Occipital lobe (tissue), 2 donors: ENCODE measurements around the gene HOXB8. TPM values are rescaled to one million over a fixed set of nuclear protein-coding genes. Genes with fewer than 3 reads are reported as not detected.

Experiments used
- DNase-seq: peaks from one replicate; lab custom pipeline; 2025; lab: John Stamatoyannopoulos, UW
- total RNA-seq: library from RNA; depleted of rRNA; stranded (reverse); fragments of >200 nt; gene quantifications from one replicate; pipeline ENCODE4 v1.2.3, GENCODE V29; 2014

The HOXB8 gene
- total RNA-seq, 1 donor from 2014 or later, result not detected

GRCh38 chr17:48583708-48584222 lies 31.3 kb downstream of the HOXB8 start:
- DNase-seq, result no peak

- DNase-seq, result no peak
Measured at GRCh38 chr17:48582750-48583069, 32.4 kb downstream of the HOXB8 start.

DNA sequence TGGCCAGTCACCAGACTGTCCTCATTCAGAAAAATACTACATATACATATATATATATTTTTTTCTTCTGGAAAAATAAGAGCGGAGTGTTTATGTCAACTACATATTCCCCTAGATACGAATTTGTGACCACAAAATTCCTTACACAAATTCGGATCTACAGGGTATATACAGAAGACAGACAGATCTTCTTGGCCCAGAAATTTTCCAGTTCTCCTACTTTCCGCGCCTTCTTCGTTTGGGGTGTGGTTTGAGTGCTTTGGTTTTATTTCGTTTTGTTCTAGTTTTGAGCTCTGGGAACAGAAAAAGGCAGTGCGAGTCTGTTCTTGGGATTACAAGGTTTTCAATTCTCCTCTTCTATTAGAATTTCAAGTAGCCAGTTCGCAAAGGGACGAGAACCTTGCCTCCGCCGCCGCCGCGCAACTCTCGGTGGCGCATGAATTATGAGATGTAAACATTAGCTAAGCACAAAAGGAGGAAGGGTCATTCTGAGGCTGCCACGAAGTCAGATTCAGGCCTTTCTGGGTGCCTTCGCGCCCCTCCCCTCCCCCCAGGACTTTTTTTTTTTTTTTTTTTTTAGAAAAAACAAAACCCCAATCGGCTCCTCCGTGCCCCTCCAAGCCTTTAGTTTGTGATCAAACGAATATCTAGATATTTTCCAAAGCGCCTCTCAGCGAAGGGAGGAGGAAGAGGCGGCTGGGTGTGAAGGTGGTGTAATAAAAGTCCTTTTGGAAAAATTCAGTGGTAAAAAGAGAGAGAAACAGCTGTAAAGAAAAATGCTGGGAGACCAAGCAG lies 35.1 kb downstream of the HOXB8 start:
- no peak for DNase-seq

DNA sequence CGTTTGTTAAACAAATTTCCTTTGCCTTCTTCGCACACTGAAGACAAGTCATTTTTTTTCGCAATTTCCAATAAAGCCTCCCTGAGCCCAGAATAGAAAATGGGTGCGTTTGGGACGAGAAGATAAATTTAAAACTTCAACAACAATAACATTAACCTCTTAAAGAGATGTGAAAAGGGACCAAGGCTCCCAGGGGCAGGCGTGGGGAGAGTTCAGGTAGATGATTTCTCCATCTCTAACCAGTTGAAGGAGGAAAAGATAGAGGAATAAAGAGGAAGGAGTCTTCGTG lies 35.7 kb downstream of the HOXB8 start:
- no peak for DNase-seq

DNA sequence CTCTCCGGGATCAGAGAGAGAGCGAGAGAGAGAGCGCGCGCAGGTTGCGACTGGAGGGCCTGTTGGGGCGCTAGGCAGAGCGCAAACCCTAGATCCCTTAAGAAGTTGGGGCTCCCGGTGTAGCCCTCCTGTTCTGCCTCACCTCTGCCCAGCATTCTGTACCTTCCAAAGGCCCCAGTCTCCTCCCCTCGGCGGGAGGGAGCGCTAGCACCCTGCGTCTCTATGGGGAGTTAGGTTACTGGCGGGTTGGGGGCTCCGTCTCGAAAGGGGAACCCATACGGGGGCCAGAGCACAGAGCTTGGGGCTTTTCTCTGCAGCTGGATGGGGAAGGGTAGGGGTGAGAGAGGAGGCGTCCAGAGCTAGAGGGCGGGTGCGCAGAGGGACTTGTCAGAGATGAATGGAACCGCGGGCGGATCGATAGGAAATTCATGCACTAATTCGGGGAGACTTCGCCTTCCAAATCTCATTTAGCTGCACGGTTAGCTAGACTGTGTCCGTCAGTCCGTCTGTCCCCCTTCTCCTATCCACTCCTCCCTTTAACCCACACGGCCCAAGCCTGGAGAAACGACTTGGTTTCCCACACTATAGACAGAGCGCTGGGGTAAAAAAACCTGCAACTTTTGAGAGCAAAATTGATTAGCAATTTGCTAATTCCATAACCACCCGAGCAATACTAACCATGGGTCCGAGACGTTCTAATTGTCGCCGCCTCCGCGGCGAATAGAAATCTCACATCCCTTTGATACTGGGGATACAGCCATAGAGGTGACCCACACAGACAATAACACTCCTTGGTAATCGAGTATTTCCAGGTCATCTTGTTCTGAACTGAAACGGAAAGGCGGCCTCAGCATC lies 36.2 kb downstream of the HOXB8 start:
- DNase-seq, result no peak

GRCh38 chr17:48577946-48578615 lies 37.0 kb downstream of the HOXB8 start, which contains the start of gene HOXB4:
Gene HOXB4 (minus strand): TSS chr17:48578350. CDS start chr17:48578319, 31 bp downstream.
- DNase-seq, result no peak

GRCh38 chr17:48577330-48577945 lies 37.7 kb downstream of the HOXB8 start:
- no peak for DNase-seq

- no peak for DNase-seq
Measured at GRCh38 chr17:48576479-48577309, 38.4 kb downstream of the HOXB8 start.

DNA sequence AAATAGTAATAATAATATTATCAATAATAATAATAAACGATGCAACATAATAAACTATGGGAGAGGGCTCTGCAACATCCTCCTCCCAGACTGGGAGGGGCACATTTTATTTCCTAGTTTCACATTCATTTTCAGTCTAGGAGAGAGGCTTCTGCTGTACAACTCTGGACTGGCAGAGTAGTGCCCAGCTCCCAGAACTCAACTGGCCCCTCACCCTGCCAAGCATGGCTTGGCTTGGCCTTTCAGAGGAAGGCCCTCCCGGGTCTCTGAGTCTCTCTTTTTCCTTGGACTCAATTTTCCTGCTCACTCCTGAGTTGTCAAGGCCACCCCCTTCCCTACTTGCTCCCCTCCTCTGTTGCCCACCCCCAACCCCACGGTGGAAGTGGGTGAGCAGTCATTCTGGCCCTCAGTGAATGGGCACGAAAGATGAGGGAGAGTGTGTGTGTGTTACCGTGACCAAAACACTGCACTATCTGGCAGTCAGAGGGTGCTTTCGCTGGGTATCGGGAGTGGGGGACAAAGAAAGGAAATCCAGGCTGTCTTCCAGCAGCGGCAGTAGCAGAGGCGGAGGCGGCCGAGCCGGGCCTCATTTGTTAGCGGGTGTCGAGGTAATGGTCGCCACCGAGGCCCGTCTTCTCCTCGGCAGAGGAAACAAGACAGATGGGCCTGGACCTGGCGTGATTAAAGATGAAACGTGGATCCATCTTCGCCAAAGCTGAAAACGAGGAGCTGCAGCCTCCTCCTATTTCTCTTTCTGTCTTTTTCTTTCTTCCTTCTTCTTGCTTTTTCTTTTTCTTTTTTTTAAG lies 39.2 kb downstream of the HOXB8 start:
- DNase-seq, result no peak

- DNase-seq, result no peak
Measured at GRCh38 chr17:48575066-48575582, 40.0 kb downstream of the HOXB8 start.

DNA sequence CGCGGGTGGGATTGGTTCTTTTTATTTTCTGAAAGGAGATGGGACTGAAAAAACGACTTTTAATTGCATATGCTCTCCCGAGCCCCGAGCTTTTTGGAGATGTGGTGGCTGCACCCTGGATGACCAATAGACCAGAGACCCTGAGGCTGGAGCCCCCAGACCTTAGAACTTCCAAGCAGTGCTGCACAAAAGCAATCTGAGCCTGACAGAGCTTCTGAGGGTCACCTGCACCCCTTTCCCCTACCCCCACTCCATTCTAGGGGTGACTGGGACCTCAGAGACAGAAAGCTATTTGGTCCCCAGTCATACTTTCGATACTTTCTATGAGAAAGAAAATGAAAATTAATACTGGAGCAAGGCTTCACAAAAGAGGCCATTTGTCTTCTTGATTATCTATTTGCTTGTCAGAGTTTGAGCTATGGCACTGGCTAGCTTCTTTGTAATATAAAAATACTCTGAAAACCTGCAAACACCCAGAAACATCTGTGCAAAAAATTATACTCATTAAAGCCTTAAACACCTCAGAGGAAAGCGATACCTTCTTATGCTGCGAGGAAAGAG lies 40.5 kb downstream of the HOXB8 start:
- no peak for DNase-seq

DNA sequence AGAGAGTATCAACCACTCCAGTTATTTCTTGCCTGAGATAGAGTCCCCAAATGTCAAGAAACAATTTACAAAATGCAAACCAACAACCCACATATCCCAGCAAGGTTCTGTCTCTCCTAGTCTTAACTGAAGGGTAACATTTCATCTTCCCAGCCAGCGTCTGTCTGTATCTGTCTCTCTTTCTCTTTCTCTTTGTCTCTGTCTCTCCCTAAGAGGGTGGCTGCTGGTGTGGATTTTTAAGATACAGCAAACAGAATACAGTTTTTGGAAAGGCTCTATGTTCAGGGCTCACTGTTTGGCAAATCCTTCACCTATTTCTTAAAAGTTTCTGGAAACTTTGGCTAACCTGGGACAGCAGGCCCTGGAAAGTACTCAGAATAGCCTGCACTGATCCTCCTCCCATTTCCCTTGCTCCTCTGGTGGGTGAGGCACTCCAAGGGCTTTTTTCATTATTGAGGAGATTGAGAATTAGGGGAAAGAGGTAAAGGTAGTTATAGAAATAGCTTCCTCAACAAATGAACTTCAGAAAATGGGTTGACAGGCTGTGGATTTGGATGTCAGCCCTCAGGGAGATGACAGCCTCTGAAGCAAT lies 43.2 kb downstream of the HOXB8 start:
- no peak for DNase-seq

- DNase-seq, result no peak
Measured at GRCh38 chr17:48571024-48571818, 43.9 kb downstream of the HOXB8 start.

DNA sequence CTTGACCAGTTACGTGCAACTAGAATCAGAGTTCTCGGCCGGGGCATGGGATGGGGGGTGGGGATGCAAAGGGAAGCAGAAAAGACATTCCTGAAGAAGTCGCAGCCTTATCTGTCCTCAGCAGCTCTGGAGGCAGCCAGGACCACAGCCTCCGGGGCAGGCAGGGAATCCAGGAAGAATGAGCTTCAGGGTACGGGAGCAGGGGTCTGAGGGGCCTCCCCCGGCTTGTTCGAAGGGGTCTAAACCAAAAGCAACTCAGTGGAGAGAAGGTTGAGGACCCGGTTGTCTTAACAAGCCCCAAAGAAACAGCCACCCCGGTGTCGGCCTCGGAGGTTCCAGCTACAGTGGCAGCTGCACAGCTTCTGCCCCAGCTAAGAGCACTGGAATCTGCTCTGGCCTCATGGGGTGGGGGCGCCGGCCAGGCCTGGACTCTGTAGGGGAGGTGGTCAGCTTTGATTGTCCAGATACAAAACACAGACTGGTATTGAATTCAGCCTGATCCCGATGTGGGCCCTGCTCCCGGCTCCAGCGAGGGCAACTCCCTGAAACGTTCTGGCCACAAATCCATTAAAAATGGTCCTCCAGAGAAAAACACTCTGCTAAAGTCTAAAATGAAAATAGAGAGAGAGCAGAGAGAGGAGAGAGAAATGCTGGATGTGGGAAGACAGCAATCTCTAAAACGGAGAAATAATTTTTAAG lies 44.6 kb downstream of the HOXB8 start:
- no peak for DNase-seq

- no peak for DNase-seq
Measured at GRCh38 chr17:48569674-48570324, 45.3 kb downstream of the HOXB8 start.

- no peak for DNase-seq
Measured at GRCh38 chr17:48569240-48569582, 45.9 kb downstream of the HOXB8 start.
